Measurements from ENCODE around the gene MAP1B.

The MAP1B gene

GRCh38 chr5:72199681-72200080 is 92.4 kb downstream of the MAP1B start:
- no peak for DNase-seq

- no peak for DNase-seq
Observed at GRCh38 chr5:72202331-72202825, 95.1 kb downstream of the MAP1B start.

DNA sequence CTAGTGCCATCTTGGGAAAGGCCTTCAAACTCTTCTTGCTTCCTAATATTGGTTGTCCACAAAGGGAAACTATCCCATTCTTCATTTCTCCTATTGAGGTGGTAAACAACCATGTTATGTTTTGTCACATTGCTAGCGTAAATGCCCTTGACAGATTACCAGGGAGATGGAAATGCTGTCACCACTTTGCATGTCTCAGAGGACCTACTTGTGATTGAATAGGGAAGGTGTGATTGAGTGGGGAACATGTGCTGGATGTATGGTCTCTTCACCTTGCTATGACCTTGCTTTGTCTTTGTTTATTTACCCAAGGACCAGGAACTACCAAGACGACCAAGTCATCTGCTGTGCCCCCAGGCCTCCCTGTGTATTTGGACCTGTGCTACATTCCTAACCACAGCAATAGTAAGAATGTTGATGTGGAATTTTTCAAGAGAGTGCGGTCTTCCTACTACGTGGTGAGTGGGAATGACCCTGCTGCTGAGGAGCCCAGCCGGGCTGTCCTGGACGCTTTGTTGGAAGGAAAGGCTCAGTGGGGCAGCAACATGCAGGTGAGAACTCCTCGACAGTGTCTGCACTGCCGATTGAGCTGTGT is 96.1 kb downstream of the MAP1B start:
- no peak for DNase-seq

DNA sequence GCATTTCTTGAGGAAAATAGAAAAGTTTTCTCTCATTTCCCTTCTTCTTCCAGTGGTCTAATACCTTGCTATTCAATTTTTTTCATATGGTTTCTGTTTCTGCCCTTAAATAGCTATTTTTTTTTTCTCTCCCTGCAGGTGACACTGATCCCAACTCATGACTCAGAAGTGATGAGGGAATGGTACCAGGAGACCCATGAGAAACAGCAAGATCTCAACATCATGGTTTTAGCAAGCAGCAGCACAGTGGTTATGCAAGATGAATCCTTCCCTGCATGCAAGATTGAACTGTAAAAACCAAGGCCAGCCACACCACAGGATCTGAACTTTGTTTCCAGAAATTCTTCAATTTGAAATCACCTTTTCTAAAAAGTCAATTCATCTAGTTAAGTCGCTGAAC is 97.7 kb downstream of the MAP1B start:
- no peak for DNase-seq

GRCh38 chr5:72205431-72206009 is 98.2 kb downstream of the MAP1B start:
- no peak for DNase-seq

GRCh38 chr5:72206160-72206559 is 98.9 kb downstream of the MAP1B start:
- DNase-seq: no peak

DNA sequence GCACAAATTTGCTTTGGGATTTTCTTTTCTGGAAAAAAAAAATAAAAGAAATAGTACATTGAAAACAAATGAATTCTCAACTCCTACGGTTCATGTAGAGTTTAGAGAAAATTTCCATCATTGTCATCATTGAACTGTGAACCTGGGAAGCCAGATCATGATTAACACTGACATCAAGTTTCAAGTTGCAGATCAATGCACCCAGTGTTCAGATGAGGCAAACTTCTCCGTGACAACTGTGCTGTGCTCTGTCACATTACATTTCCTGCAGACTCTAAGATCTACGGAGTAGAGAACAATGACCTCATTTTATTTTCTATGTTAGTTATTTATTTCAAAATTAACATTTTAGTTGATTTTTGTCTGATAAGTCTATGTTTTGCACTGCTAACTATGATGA is 99.7 kb downstream of the MAP1B start:
- DNase-seq: no peak

DNA sequence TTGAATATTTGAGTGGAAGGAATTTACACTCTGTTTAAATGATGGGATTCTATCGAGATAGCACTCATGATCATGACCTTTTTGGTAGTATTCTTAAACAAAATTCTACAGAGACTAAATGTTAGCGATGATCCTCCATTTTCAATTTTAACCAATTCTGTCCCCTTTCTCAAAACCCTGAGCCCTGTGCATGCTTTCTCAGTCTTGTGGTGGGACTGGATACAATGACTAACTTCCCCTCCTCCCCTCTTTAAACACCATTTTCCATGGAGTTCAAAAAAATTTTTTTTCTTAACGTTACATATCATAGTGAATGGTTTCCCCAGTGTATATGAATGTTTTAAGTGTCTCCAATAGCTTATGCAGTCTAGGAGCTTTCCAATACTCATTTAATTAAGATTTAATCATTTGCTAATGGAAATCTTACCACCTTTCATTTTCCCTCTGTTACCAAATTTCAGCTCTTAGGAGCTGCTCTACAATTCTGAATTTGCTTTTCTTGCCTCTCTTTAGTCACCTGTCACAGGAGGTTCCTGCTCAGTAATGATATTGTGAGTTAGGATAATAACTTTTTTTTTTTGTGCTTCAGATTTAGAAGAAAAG is 101.2 kb downstream of the MAP1B start:
- DNase-seq: no peak

DNA sequence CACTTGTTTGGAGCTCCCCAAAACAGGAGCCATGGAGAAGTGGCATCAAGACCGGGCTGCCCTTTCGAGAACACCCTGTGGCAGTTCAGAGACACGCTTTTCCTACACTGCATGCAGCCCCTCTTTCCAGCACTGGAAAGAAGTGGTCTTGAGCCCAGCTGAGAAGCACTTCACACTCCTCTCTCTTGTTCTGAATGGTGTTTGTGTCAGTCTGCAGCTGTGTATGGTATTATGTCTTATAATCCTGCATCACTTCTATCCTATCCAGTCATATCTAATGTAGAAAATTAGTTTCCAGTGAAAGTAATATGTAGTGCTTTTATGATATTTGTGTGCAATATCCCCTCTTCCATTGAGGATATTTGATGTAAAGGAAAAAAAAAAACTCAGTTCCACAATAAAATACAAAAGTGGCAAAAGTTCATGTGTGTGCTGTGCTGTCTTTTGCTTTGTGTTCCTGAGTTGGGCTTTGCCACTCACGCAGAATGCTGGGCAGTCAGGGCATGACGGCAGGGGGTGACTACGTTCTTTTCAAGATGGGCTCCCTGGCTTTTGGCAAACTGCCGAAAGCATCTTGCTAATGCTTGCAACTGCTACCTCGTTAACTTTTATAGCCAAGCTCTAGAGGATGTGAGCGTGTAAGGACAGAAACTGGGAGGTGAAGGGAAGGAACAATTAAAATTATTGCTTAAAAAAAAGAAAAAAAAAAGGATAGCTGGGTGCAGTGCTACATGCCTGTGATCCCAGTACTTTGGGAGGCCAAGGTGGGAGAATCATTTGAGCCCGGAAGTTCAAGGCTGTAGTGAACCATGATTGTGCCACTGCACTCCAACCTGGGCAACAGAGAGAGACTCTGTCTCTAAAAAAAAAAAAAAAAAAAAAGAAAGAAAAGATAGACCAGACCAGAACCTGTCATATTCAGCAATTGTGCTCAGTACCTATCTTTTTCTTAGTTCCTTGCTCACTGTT is 102.2 kb downstream of the MAP1B start:
- no peak for DNase-seq

- DNase-seq: peak in 1 of 2 experiments; percentile 82
Observed at GRCh38 chr5:72210888-72211678, 103.8 kb downstream of the MAP1B start.

DNA sequence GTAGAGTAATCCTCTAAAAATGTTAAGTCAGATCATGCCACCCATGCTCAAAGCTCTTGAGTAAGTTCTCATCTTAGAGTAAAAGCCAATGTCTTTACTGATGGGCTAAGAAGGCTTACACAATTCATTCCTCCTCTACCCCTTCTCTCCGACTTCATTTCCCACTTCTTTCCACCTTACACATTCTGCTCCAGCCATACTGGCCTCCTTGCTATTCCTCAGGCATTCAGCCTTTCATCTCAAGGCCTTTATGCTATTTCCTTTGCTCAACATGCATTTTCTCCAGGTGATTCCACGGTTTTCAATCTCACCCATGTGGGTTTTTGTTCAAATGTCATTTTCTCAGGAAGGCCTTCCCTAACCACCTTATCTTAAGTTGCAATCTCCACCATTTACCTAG is 104.9 kb downstream of the MAP1B start:
- DNase-seq: no peak

DNA sequence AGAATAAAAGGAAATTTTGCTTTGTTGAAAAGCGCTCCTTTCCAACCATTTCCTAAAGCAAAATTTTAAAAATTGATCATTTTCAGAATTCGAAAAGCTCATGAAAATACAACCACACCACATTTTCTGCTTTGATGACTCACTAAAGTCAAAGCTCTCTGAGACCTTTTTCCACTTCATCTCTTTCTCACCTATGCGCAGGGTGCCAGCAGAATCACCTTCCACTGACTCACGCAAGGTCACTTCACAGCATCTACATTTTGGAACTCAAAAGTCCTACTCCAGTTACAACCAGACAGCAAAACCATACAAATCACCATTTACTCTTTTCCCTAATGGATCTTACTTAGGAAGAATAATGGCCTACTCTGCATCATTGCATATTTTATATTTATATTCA is 106.2 kb downstream of the MAP1B start:
- DNase-seq: no peak

DNA sequence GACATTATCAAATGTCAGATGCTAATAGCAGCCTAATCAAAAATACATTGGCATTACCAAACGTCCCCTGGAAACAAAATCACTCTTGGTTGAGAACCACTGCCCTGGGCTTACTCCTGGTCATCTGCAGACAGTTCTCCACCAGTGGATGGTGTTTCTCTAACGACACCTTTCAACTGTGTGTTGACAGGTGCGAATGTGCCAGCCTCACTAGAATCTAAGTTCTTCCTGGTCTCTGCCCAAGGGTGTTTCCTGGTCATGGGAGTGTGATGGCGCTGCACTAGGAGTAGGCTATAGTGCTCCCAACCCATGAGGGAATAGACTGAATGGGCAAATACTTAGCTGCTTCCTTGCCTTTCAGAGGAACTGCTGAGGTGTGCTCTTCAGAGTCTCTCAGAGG is 106.9 kb downstream of the MAP1B start:
- no peak for DNase-seq

DNA sequence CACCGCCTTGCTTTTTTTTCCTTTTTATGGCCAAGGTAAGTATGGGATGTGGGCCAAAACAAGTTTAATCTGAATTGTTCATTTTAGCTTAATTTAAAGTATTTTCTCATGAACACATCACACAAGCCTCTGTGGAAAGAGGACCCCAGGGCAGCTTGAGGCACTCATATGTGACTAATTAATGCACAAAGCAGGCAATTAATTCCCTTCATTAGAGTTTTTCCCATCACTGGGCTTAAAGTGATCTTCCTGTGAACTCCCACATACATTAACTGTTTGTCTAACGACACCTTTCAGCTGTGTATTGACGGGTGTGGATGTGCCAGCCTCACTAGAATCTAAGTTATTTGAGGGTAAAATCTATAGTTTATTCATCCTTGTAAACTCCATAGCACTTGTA is 109.5 kb downstream of the MAP1B start:
- no peak for DNase-seq

DNA sequence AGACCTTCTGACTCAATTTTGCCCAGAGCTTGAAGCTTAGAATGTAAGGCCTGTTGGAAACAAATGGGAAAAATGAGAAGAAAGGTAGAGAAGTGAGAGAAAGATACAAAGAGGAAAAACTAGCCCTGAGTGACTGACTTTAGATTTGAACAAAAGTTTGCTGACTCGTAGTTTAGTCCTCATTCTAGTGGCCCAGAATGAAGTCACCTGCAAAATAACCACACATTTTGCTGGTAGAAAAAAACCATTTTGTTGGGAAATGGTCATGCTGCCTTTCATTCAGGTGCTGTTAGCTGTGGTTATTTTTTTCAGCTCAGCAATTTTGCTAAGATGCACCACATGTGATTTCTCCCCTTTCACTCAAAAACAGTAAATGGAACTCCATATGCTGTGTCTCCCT is 113.8 kb downstream of the MAP1B start:
- DNase-seq: no peak

GRCh38 chr5:72221541-72221940 is 114.3 kb downstream of the MAP1B start:
- no peak for DNase-seq

DNA sequence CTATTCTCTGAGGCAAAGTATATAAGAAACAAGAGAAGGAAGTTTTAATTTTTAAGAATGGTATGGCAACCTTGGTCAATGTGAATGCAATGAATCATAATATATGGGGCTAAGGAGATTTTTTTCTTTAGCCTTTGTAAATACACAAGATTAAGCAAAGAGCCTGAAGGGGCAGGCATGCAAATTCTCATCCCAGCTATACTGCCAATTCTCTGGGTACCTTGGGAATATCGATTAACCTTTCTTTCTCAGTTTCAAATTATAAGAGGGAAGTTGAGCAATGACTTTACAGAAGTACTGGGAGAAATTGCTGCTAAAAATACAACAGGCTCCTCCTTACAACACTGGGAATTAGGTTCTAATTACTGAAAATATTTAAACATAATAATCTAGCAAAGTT is 115.2 kb downstream of the MAP1B start:
- no peak for DNase-seq

DNA sequence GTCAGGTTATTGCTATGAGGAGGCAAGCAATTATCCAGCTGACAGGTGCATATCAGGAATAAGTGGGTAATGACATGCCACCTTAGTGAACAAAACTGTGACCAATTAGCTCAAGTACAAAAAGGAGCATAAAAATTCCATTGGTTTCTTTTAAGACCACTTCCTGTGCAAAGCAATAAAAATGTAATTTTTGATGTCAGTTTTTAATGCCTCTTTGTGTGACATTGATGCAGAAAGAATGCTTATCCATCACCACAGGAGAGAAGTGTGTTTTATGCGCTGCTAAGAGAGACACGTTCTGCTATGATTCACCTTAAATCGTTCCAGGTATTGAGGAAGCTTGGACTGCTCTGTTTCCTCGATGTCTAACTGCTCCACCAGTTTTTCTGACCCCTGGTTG is 116.1 kb downstream of the MAP1B start:
- no peak for DNase-seq

- no peak for DNase-seq
Observed at GRCh38 chr5:72224946-72225463, 117.7 kb downstream of the MAP1B start.

GRCh38 chr5:72225741-72226140 is 118.5 kb downstream of the MAP1B start:
- DNase-seq: no peak

DNA sequence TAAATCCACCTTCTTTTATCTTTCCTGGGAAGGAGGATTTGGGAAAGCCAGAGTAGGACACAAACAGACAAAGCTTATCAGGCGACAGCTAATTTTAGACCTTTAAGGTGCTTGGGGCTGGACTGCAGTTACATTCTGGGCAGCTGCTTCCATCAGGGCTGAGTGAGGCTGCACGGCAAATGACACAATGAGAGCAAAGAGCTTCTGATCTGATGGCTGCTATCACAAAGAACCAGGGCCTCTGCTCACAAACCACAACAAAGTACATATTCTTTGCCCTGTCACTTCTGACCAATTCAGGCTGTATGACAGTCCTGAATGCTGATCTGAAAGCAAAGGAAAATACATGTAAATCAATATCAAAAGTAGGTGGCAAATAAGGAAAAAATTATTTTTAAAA is 119.7 kb downstream of the MAP1B start:
- no peak for DNase-seq

DNA sequence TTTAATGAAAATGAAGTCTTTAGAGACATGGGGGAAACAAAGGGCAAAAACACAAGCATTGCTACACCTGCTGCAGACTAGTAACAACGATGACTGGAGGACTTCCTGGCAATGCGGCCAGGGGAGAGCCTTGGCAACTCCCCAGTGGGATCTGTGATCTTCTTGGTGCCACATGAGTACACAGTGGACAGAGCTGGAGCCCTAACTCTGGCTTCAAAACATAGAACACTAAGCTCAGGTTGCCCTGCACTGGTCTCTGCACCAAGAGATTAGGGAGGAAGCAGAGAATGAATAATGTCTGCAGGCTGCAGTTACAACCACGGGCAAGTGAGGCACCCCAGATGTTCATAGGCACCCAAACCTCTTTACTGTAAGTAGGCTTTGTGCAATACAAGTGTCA is 121.7 kb downstream of the MAP1B start:
- DNase-seq: no peak

All from SW 1271 (cell line).